ENCODE measurements around the gene ZBTB4. TPM values are rescaled to one million over a fixed set of nuclear protein-coding genes. Genes with fewer than 3 reads are reported as not detected.
"Not testable (repeated sequence)": the region's sequence is repeated elsewhere in the genome, so short reads cannot be mapped to it uniquely, and the experiment has no call there.

Gene ZBTB4
- total RNA-seq, 2 donors from 2014 or later, result 50.5 to 67.3 TPM

DNA sequence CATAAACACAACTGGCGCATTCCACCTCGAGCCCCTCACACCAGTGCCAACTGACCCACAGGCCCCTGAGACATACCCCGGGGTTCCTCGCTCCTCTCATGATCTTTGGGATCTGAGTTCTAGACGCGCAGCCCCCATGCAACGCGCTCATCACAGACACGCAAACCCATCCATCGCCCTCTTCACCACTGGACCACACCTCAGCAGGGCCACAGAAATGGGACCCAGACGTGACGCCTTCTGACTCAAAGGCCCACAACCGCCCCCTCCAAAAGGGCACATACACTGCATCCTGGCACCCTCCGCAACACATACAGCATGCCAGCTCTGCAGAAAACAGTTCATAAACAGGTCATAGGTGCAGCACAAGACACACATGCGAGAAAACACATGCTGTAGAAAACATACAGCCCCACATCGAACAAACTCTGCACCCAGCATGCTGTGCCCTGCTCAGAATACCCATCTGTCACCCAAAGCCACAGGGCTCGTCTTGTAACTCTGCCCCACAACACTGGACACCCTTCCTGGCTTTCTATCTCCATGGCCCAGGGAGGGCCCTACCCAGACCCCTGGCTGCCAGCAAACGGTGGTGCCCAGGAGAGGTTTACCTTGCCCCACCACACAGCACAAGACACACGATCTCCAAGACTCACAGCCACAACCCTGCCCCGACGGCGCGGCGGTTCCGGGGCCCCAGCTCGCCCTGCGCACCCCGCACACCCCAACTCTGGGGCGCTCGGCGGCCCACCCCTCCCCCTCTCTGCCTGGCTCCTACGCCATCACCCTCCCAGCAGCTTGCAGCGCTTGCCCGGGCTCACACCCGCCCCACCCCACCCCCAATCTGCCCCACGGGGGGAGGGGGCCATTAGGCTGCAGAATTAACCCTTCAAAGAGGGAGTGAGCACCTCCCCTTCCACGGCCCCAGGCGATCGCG lies 887 bp downstream of the ZBTB4 start:
- Histone ChIP-seq H3K4me1 (peaks cover 0 to 69% of the 10 kb centered on the region in 2 donors), H3K4me3 (peak overlapping the region; percentile 89 to 100), H3K9me3 (no peaks in the 10 kb centered on the region), H3K36me3 (no peaks in the 10 kb centered on the region), H3K27me3 (no peaks in the 10 kb centered on the region), H3K27ac (peak overlapping the region; percentile 100)
- no peak for TF ChIP-seq CTCF (IDR thresholded peaks at IDR 0.05)
- no peak for DNase-seq (ENCODE audit: low spot score)

DNA sequence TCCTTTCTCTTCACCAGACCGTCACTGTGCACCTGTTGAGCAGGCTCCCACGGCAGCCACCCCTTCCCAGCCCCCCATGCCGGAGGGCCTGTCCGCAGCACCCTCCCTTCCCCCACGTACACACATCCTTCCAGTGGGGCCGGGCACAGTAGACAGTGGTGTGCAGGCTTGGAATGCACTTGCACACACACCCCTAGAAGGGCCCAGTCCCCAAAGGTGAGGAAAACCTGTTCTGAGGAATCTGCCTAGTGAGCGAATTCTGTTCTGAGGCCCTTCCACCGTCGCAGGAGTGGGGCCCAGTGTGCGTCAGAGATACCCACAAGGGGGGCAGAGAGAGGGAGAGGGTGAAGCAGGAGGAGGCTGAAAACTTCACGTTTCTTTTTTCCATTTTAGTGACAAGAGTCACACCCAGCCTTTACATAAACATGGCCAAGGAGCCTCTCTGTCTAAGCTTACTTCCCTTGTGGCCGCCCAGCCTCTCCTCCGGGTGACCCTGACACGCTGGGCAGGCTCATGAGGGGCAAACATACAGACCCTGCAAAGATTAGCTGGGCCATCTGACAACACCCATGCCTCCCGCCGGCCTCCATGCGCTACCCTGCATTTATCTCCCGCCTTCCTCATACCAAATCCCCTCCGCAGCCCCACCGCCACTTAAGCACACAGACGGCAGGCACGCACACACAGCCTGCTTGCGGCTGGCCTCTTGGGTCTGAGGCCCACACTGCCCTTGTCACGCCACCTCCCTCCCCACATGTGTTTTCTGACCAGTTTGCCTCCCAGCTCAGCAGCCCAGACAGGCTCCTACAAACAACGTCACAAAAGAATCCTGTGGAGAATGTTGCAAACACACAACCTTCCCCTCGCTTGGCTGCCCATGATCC lies 1.8 kb downstream of the ZBTB4 start:
- no peaks in the 10 kb centered on the region for H3K27me3 ChIP-seq
- DNase-seq (ENCODE audit: low spot score), result peak; percentile 73
- no peak for TF ChIP-seq CTCF (IDR thresholded peaks at IDR 0.05)
- peak overlapping the region; percentile 100 for H3K27ac ChIP-seq
- H3K9me3 ChIP-seq, result no peaks in the 10 kb centered on the region
- no peaks in the 10 kb centered on the region for H3K36me3 ChIP-seq
- H3K4me1 ChIP-seq, result peaks cover 0 to 62% of the 10 kb centered on the region in 2 donors
- H3K4me3 ChIP-seq, result peak overlapping the region; percentile 89 to 100

GRCh38 chr17:7476951-7477350 lies 2.5 kb downstream of the ZBTB4 start:
- TF ChIP-seq CTCF (IDR thresholded peaks at IDR 0.05), result no peak
- H3K27me3 ChIP-seq, result no peaks in the 10 kb centered on the region
- H3K4me3 ChIP-seq, result no peak overlapping the region
- DNase-seq (ENCODE audit: low spot score), result no peak
- peaks cover 0 to 59% of the 10 kb centered on the region in 2 donors for H3K4me1 ChIP-seq
- no peaks in the 10 kb centered on the region for H3K9me3 ChIP-seq
- H3K36me3 ChIP-seq, result no peaks in the 10 kb centered on the region
- H3K27ac ChIP-seq, result peak overlapping the region; percentile 100

DNA sequence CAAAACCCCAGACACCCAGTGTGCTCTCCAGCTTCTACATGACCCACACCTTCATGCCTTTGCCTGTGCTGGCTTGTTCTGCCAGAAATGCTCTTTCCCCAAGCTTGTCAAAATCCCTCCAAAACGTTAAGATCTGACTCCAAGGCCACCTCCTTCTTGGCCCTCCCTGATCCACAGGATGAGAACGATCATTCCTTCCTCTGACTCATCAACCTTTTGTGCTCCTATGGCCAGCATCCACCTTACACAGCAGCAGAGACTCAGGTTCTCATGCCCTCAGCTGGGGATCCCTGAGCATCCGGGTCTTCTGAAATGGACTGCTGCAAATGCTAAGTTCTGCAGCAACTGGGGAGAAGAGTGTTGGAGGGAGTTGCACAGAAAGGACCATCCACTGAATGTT lies 2.9 kb downstream of the ZBTB4 start:
- Histone ChIP-seq H3K4me3 (no peak overlapping the region), H3K27ac (peak overlapping the region; percentile 100), H3K4me1 (peaks cover 0 to 64% of the 10 kb centered on the region in 2 donors), H3K27me3 (no peaks in the 10 kb centered on the region), H3K36me3 (no peaks in the 10 kb centered on the region), H3K9me3 (no peaks in the 10 kb centered on the region)
- DNase-seq (ENCODE audit: low spot score), result no peak
- no peak for TF ChIP-seq CTCF (IDR thresholded peaks at IDR 0.05)

GRCh38 chr17:7475764-7476422 lies 3.5 kb downstream of the ZBTB4 start:
- H3K4me3 ChIP-seq, result no peak overlapping the region
- H3K27ac ChIP-seq, result peak overlapping the region; percentile 100
- H3K4me1 ChIP-seq, result peaks cover 0 to 66% of the 10 kb centered on the region in 2 donors
- no peaks in the 10 kb centered on the region for H3K9me3 ChIP-seq
- peak; percentile 90 for DNase-seq (ENCODE audit: low spot score)
- no peaks in the 10 kb centered on the region for H3K36me3 ChIP-seq
- no peaks in the 10 kb centered on the region for H3K27me3 ChIP-seq
- TF ChIP-seq CTCF (IDR thresholded peaks at IDR 0.05), result no peak

DNA sequence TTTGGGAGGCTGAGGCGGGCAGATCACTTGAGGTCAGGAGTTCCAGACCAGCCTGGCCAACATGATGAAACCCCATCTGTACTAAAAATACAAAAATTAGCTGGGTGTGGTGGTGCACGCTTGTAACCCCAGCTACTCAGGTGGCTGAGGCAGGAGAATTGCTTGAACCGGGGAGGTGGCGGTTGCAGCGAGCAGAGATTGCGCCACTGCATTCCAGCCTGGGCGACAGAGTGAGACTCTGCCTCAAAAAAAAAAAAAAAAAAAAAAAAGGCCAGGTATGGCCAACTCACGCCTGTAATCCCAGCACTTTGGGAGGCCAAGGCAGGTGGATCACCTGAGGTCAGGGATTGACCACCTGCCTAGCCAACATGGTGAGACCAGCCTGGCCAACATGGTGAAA lies 4.7 kb downstream of the ZBTB4 start:
- H3K9me3 ChIP-seq; H3K4me3 ChIP-seq; H3K36me3 ChIP-seq; DNase-seq (ENCODE audit: low spot score); H3K27me3 ChIP-seq: not testable (repeated sequence)
- peak overlapping the region; percentile 100 for H3K27ac ChIP-seq
- peaks cover 0 to 66% of the 10 kb centered on the region in 2 donors for H3K4me1 ChIP-seq
